ENCODE results near the gene CUEDC2.

The CUEDC2 gene

DNA sequence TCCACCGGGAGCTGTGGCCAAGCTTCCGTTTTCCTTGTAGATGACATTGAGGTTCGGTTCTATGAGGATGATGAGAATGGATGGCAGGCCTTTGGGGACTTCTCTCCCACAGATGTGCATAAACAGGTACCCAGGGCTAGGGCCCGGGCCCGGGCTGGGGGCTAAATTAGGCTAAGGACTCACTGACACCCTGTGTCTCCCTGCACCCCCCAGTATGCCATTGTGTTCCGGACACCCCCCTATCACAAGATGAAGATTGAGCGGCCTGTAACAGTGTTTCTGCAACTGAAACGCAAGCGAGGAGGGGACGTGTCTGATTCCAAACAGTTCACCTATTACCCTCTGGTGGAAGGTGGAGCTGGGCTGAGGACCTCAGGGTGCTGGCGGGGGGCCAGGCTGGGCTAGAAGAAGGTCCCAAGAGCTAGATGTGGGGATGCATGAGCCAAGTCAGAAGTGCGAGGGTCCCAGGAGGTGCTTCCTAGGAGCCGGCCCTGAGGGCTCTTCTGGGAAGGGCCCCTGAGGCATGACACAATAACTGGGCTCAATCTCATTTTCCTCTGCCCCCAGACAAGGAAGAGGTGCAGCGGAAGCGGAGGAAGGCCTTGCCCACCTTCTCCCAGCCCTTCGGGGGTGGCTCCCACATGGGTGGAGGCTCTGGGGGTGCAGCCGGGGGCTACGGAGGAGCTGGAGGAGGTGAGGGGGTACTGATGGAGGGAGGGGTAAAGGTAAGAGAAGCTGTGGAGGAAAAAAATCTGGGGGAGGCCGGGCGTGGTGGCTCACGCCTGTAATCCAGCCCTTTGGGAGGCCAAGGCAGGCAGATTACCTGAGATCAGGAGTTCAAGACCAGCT lies 34.0 kb downstream of the CUEDC2 start:
- in situ Hi-C loops (cut with MboI; ENCODE audit: low sequenced_read_pairs): loop anchor here (25.0 kb wide), 1 partner anchor 189 kb away; no protein-coding TSS in a partner anchor

DNA sequence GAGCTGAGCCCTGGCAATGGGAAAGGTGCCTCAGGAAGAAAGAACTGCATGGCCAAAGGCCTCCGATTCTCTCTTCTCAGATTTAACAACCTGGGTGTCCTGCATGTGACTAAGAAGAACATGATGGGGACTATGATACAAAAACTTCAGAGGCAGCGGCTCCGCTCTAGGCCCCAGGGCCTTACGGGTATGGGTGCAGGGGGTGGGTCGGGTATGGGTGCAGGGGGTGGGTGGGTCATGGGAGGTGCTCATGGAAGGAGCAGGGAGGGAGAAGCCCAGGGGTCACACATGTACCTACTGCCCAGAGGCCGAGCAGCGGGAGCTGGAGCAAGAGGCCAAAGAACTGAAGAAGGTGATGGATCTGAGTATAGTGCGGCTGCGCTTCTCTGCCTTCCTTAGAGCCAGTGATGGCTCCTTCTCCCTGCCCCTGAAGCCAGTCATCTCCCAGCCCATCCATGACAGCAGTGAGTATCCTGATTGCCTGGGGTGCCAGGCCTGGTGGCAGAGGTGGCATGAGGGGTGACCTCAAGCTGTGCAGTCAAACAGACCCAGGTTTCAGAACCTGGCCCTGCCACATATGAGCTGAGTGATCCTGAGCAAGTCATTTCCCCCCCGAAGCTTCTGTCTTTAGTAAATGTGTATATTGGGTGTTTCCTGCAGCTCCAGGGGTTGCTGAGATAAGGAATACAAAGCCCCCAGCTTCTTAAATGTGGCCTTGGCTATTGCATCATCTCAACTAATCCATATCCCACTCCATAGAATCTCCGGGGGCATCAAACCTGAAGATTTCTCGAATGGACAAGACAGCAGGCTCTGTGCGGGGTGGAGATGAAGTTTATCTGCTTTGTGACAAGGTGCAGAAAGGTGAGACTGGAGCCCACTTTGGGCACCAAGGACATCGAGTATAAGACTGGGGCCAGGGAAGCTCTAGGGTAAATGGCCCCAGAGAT lies 34.9 kb downstream of the CUEDC2 start:
- in situ Hi-C loops (cut with MboI; ENCODE audit: low sequenced_read_pairs): loop anchor here (25.0 kb wide), 1 partner anchor 190 kb away; no protein-coding TSS in a partner anchor

DNA sequence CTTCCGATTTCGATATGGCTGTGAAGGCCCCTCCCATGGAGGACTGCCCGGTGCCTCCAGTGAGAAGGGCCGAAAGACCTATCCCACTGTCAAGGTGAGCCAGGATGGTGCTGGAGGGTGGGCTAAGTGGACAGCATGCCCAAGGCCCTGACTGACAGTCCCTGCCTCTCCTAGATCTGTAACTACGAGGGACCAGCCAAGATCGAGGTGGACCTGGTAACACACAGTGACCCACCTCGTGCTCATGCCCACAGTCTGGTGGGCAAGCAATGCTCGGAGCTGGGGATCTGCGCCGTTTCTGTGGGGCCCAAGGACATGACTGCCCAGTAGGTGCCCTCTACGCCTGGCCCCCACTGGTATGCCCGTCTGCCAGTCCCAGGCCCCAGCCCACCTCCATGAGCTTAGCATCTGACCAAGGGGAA lies 35.6 kb downstream of the CUEDC2 start:
- in situ Hi-C loops (cut with MboI; ENCODE audit: low sequenced_read_pairs): loop anchor here (25.0 kb wide), 1 partner anchor 191 kb away; no protein-coding TSS in a partner anchor

DNA sequence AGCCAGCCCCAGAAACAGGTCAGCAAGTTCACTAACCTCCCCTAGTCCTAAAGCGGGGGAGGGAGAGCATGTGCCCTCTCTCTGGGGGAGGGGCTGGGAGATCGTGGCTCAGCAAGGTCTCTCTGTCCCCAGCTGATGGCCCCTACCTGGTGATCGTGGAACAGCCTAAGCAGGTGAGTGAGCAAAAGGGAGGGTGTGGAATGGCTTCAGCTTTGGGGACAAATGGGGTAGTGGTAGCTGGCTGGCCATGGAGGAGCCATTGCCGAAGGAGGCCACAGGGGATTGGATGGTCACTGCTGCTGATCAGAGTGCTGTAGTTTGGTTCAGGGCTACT lies 36.1 kb downstream of the CUEDC2 start:
- in situ Hi-C loops (cut with MboI; ENCODE audit: low sequenced_read_pairs): loop anchor here (25.0 kb wide), 1 partner anchor 191 kb away; no protein-coding TSS in a partner anchor

DNA sequence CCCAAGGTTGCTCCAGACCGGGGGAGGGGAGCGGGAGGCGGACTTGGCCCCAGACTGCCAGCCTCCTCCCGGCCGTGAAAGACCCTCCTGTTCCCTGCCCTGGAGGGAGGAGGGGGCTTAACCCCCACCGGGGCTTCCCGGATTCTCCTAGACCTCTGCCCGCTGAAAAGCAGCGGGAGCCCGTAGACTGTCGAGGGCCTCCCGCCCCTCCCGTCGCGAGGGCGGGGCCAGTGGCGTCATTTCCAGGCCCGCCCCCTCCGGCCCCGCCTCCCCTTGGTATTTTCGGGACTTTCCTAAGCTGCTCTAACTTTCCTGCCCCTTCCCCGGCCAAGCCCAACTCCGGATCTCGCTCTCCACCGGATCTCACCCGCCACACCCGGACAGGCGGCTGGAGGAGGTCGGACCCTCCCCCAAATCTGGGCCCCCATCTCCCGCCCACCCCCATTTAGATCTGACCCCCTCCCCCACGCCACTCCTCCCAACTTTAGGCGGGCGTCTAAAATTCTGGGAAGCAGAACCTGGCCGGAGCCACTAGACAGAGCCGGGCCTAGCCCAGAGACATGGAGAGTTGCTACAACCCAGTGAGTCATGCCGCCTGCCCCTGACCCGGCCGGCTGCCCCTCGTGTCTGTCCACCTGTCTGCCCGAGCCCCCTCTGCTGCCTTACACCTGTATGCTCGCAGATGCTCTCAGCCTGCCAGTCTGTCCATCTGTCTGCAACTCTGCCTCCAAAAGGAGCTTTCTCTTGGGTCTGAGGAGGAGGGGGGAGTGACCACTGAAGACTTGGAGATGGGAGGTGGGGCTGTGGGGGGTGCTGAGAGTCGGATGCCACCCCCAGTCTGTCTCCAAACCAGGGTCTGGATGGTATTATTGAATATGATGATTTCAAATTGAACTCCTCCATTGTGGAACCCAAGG lies 36.7 kb downstream of the CUEDC2 start, which contains the start of gene NFKB2:
NFKB2 (plus strand) TSS at position 306 of the 917 bp plus-strand sequence; CDS start at position 561, 255 bp downstream.
- in situ Hi-C loops (cut with MboI; ENCODE audit: low sequenced_read_pairs): loop anchor here (25.0 kb wide), 1 partner anchor 192 kb away; no protein-coding TSS in a partner anchor

DNA sequence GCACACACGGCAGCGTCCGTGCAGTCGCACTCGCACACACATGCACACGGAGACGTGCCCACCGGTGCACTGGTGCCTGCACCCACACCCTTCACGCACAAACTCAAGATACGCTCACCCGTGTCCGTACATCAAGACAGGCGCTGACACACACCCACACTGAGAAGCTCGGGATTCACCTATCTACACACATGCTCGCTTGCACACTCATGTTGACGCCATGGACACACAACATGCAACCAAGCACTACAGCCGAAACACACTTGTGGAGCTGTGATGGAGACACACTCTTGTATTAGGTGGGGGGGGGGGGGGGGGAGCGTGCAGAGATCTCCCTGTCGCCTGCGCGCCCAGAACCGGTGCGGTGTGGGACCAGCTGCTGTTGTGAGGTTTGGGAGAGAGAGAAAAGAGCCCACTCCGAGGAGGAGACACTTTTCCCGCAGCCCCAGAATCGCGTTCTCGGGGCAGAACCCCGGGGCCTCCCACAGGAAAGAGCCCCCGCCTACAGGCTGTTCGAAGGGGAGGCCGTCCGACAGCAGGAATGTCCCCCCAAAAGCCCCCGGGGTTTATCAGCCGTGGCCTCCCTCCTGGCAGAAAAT lies 37.5 kb downstream of the CUEDC2 start:
- in situ Hi-C loops (cut with MboI; ENCODE audit: low sequenced_read_pairs): loop anchor here (5.0 to 25.0 kb wide), 2 partner anchors 82 to 192 kb away; no protein-coding TSS in a partner anchor

DNA sequence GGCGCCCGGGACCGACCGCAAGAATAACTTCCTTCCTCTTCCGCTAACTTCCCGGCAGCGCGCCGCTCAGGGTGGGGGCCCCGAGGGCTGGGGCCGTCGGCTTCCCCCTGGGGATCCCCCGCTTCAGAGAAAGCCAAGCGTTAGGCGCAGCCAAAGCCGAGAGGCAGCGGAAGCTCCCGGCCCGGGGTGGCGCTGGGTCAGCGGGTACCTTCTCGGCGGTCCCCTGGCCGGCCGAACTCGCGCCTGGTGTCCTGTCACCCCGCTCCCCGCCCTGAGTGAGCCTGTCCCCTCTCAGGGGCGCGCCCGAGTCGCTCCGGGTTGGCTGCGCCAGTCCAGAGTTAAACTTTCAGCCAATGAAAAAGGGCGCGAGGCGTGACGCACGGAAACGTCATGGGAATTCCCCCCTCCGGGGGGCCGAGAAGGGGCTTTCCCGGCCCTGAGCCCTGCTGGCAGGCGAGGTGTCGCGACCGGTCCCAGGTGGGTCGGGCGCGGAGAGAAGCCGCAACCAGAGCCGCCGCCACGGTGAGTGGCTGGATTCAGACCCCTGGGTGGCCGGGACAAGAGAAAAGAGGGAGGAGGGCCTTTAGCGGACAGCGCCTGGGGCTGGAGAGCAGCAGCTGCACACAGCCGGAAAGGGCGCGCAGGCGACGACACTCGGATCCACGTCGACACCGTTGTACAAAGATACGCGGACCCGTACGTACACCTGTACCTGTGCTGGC lies 38.1 kb downstream of the CUEDC2 start:
- in situ Hi-C loops (cut with MboI; ENCODE audit: low sequenced_read_pairs): loop anchor here (5.0 to 25.0 kb wide), 2 partner anchors 83 to 193 kb away; no protein-coding TSS in a partner anchor

DNA sequence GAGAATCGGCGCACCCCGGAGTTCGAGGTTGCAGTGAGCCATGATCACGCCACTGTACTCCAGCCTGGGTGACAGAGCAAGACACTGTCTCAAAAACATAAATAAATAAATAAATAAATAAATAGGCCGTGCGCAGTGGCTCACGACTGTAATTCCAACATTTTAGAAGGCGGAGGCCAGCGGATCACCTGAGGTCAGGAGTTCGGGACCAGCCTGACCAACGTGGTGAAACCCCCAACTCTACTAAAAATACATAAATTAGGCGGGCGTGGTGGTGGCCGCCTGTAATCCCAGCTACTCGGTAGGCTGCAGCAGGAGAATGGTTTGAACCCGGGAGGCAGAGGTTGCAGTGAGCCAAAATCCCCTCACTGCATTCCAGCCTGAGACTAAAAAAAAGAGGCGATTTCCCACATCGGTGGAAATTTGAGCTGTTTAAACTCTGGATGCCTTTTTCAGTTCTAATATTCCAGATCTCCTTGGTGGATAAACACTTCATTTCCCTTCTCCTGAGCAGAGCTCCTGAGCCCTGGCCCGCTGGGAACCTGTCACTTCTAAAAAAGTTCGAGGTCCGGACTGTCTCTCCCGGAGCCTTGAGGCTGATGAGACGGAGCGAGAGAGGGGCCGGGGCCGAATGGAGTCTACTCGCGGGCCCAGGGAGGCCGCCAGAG lies 38.8 kb downstream of the CUEDC2 start:
- in situ Hi-C loops (cut with MboI; ENCODE audit: low sequenced_read_pairs): loop anchor here (5.0 to 25.0 kb wide), 2 partner anchors 84 to 194 kb away; no protein-coding TSS in a partner anchor

DNA sequence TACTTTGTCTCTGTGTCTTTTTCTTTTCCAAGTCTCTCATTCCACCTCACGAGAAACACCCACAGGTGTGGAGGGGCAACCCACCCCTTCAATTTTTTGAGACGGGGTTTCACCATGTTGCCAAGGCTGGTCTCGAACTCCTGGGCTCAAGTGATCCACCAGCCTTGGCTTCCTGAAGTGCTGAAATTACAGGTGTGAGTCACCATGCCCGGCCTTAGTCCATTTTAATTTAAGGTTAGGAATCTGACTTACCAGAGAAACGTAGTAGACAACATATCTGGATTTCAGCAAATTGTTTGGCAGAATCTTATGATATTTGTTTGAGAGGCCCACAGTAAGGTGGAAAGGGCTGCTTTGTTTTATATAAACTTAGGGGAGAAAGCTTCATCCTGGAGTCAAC lies 40.1 kb downstream of the CUEDC2 start:
- in situ Hi-C loops (cut with MboI; ENCODE audit: low sequenced_read_pairs): loop anchor here (5.0 to 25.0 kb wide), 2 partner anchors 85 to 195 kb away; no protein-coding TSS in a partner anchor

DNA sequence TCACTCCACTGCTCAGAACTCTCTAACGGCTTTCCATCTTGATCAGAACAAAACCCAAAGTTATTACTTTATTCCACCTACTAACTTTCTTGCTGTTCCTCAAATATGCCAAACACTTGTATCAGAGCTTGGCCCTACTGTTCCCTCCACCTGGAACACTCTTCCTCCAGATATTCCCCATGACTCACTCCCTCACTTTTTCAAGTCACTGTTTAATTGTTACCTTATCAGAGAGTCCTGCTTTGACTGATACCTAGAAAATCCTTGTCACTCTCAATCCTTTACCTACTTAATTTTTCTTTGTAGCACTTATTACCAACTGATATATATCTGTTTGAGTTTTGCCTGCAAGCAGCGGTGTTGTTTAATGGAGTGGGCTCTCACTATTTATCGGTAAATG lies 42.5 kb downstream of the CUEDC2 start:
- in situ Hi-C loops (cut with MboI; ENCODE audit: low sequenced_read_pairs): loop anchor here (5.0 to 25.0 kb wide), 2 partner anchors 87 to 197 kb away; no protein-coding TSS in a partner anchor

DNA sequence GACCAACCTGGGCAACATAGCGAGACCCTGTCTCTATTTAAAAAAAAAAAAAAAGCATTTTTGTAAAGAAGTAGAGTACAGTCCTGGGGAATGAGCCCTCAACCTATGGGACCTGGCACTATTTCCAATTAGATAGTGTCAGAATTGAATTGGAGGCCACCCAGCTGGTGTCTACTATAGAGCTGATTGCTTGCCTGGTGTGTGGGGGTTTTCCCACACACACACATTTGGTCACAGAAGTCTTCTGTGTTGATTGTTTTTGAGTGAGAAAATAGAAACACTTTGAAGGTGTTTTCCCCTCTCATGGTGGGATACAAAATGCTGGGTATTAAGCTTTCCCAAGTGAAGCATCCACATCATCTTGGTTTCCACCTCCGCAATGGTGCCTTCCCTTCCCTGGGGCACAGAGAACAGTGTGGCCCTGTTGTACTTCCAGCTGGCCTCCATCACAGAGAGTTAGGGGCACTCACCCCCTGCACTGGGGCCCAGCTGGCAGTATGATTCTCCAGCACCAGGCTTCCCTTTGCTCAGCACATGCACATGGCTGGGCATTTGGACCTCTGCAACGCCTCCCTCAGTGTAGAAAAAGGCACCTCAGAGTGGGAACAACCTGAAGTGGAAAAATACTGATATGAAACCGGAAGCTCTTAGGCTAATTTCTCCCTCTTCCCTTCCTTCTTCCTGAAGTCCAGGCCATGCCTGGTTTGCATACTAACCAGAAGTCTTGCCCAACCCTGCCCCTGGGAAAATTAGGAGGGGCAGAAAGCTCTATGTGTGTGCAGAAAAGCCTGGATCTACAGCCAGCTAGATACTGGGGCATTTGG lies 47.6 kb downstream of the CUEDC2 start:
- in situ Hi-C loops (cut with MboI; ENCODE audit: low sequenced_read_pairs): loop anchor here (25.0 kb wide), 1 partner anchor 202 kb away; no protein-coding TSS in a partner anchor

DNA sequence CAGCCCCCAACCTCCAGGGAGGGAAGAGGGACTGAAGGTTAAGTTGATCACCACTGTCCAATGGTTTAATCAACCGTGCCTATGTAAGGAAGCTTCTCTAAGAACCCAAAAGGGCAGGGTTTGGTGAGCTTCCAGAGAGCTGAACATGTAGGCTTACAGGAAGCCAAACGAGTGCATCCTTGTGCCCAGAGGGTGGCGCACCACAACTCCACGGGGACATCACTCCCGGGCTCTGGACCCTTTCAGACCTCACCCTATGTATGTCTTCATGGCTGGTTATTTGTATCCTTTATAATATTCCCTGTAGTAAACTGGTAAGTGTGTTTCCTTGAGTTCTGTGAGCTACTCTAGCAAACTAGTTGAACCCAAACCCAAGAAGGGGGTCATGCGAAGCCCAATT lies 48.3 kb downstream of the CUEDC2 start:
- in situ Hi-C loops (cut with MboI; ENCODE audit: low sequenced_read_pairs): loop anchor here (25.0 kb wide), 1 partner anchor 203 kb away; no protein-coding TSS in a partner anchor

DNA sequence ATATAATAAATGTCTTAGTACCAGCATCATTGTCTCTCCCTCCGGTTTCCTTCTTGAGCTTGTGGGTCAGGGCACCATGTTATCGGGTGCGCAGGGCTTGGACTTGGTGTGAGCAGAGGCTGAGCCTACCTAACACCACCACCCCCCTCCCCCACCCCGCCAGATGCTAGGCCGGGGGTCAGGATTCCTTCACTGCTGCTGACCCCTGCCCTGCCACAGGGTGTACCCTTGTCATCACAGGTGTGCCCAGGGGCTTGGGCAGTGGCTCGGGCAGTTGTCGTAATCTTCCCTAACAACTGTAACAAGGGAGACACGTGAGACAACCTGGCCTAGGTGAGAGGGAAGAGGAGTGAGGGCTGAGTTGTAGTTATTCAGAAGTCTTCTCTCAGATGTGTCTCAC lies 49.5 kb downstream of the CUEDC2 start:
- in situ Hi-C loops (cut with MboI; ENCODE audit: low sequenced_read_pairs): loop anchor here (25.0 kb wide), 1 partner anchor 204 kb away; no protein-coding TSS in a partner anchor

DNA sequence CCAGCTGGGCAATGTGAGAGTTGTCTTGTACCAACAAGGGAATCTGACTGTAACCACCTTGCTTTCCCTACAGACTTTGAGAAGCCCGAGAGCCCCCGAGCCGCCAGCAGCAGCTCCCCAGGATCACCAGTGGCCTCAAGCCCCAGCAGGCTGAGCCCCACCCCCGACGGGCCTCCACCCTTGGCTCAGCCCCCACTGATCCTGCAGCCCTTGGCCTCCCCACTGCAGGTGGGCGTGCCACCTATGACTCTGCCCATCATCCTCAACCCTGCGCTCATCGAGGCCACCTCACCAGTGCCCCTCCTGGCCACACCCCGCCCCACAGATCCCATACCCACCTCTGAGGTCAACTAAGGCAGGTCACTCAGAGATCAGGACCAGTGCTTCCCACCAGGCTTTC lies 50.4 kb downstream of the CUEDC2 start:
- in situ Hi-C loops (cut with MboI; ENCODE audit: low sequenced_read_pairs): loop anchor here (25.0 kb wide), 1 partner anchor 205 kb away; no protein-coding TSS in a partner anchor

DNA sequence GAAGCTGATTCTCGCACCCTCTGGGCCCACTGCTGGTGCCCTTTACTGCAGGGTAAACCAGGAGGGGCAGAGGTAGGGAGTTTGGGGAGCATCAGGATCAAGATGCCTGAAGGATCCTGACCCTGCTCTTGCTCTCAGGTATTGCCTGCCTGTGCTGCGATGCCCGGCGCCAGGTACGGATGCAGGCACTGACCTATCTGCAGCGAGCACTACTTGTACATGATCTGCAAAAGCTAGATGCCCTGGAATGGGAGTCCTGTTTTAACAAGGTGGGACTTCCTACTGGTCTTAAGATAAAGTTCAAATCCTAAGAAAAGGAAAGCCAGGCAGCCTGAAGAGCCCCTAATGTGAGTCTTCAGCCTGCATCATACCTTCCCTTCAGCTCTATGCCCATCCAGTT lies 53.0 kb downstream of the CUEDC2 start:
- in situ Hi-C loops (cut with MboI; ENCODE audit: low sequenced_read_pairs): loop anchor here (25.0 kb wide), 1 partner anchor 208 kb away; no protein-coding TSS in a partner anchor

DNA sequence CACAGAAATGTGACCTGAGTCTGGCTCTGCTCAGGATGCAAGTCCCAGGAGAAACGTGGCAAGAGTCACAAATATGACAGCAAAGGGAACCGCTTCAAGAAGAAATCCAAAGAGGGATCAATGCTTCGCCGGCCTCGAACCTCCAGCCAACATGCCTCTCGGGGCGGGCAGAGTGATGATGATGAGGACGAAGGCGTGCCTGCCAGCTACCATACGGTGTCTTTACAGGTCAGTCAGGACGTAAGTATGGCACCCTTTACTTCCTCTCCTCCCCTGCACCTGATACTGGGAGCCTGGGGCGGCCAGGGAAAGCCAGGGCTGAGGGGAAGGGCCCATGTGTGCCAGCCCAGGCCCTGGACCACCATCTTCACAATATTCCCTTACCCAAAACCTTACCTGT lies 55.5 kb downstream of the CUEDC2 start:
- in situ Hi-C loops (cut with MboI; ENCODE audit: low sequenced_read_pairs): loop anchor here (25.0 kb wide), 1 partner anchor 210 kb away; no protein-coding TSS in a partner anchor

DNA sequence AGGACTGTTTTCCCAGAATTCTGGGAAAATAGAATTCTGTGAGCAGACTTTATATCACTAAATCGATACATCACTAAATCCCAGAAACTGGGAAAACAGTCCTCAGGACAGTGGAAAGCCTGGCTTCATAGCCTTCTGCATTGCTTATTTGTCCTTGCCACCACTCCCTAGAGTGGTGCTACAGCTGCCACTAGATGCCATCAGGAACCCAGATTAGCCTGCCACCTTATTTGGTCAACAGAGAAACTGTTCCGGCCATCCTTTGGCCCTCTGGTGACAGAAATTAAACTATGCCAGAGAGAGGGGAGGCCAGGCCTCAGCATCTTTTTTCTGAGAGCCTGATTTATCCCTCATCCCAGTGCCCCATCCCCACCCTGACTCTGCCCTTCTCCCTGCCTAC lies 56.5 kb downstream of the CUEDC2 start:
- in situ Hi-C loops (cut with MboI; ENCODE audit: low sequenced_read_pairs): loop anchor here (25.0 kb wide), 1 partner anchor 211 kb away; no protein-coding TSS in a partner anchor

All from HL-60/S4 (cell line).